Measurements from ENCODE around the gene CACNA2D1.

Gene CACNA2D1

DNA sequence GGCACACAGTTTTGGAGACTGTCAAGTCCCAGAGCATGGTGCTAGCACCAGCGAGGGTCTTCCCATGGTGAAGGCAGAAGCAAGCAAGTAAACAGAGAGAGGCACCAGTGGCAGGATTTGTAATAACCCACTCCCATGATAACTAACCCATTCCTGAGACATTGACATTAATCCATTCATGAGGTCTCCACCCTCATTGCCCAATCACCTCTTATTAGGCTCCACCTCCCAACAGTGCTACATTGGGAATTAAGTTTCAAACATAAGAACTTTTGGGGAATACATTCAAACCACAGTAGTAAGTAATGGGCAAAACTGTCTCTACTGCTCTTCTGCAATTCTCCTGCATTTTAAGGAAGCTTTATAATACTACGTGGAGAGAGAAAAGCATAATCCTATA lies 193.6 kb downstream of the CACNA2D1 start:
- Histone ChIP-seq H3K4me3 (no peak overlapping the region), H3K27ac (no peak overlapping the region)
- TF ChIP-seq, protein P1, sequence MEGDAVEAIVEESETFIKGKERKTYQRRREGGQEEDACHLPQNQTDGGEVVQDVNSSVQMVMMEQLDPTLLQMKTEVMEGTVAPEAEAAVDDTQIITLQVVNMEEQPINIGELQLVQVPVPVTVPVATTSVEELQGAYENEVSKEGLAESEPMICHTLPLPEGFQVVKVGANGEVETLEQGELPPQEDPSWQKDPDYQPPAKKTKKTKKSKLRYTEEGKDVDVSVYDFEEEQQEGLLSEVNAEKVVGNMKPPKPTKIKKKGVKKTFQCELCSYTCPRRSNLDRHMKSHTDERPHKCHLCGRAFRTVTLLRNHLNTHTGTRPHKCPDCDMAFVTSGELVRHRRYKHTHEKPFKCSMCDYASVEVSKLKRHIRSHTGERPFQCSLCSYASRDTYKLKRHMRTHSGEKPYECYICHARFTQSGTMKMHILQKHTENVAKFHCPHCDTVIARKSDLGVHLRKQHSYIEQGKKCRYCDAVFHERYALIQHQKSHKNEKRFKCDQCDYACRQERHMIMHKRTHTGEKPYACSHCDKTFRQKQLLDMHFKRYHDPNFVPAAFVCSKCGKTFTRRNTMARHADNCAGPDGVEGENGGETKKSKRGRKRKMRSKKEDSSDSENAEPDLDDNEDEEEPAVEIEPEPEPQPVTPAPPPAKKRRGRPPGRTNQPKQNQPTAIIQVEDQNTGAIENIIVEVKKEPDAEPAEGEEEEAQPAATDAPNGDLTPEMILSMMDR (IDR thresholded peaks at IDR 0.05): no peak
- no peak for DNase-seq (ENCODE audit: low spot score)

GRCh38 chr7:82247814-82248433 lies 195.7 kb downstream of the CACNA2D1 start:
- TF ChIP-seq, protein P1 (IDR thresholded peaks at IDR 0.05): peak; percentile 51
- H3K27ac ChIP-seq: no peak overlapping the region
- DNase-seq (ENCODE audit: low spot score): no peak
- H3K4me3 ChIP-seq: no peak overlapping the region

DNA sequence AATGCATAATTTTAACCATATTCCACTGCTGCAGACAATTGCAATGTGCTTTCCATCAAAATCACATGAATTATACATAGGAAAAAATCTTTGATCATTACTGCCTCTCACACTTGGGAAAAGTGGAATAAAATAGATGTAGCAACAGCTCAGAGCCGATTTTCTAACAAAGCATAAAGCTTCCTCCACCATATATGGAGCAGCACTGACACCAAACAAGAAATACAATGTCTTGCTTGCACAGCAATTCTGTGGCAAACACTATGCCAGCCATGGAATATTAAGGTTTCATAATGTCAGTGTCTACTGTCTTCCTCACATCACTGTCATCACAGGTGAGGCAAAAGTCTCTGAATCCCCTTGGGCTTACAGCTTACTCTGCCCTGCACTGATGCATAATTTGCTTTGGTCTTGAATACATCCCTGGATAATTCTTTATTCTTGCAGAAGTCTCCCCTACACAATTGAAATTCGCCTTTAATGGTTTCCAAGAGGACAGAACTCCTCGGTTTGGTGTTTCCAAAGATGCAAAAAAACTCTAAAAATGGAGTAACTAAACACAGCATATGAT lies 198.5 kb downstream of the CACNA2D1 start:
- no peak overlapping the region for H3K4me3 ChIP-seq
- TF ChIP-seq, protein P1 (IDR thresholded peaks at IDR 0.05): no peak
- no peak for DNase-seq (ENCODE audit: low spot score)
- H3K27ac ChIP-seq: no peak overlapping the region

- TF ChIP-seq, protein P1 (IDR thresholded peaks at IDR 0.05): no peak
- no peak for DNase-seq (ENCODE audit: low spot score)
- Histone ChIP-seq H3K27ac (no peak overlapping the region), H3K4me3 (no peak overlapping the region)
Observed at GRCh38 chr7:82241356-82241755, 202.2 kb downstream of the CACNA2D1 start.

DNA sequence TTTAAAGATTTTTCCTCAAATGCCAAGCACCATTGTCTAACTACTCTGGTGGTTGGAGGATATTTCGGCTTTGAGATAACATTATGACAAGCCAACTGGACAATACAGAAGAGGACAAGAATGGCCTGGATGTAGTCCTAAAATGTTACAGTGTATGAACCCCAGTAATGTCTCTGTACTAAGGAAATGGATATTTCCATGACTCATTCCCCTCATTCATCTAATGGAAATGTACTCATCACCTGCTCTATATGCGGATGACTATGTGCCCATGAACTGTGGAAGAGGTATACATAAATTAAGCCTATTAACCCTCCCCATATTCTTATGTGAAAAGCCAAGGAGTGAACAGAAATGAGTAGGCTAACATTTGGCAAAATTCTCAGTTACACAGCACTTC lies 207.9 kb downstream of the CACNA2D1 start:
- no peak overlapping the region for H3K27ac ChIP-seq
- TF ChIP-seq, protein P1 (IDR thresholded peaks at IDR 0.05): no peak

DNA sequence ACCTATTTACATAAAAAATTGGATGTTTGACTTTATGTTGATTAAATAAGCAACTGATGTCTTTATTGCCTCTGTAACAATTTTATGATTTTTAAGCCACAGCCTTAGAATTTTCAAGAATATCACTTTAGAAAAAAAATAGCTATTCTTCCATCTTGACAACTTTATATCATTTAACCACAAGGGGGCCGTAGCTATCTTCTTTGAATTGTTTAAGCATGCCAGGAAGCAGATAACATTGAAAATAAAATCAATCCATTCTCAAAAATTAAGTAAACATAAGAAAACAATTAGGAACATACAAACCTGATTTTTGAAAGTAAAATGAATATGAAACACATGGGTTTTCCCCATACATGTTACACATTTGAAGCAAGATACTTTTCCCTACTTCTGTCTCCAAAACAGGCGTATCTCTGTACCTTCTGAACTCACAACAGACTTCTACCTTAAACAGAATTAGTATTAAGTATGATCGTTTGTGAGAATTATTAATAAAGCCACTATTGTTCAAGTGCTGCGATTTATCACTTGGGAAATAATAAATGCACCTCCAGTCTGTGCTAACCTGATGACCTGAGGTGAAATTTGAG lies 209.0 kb downstream of the CACNA2D1 start:
- DNase-seq (ENCODE audit: low spot score): no peak
- H3K4me3 ChIP-seq: no peak overlapping the region
- no peak overlapping the region for H3K27ac ChIP-seq
- TF ChIP-seq, protein P1 (IDR thresholded peaks at IDR 0.05): peak; percentile 16

More for the DNA sequence above, 207.9 kb downstream of the CACNA2D1 start:
- no peak overlapping the region for H3K4me3 ChIP-seq
- DNase-seq (ENCODE audit: low spot score): no peak

All from coronary artery (tissue), 2 donors.